T-cell (primary cell): ENCODE results near the gene NEK11. TPM values are rescaled to one million over a fixed set of nuclear protein-coding genes. Genes with fewer than 3 reads are reported as not detected.

Experiments
- ATAC-seq, 4 experiments: fragments of 200-7000 bp in 3 of 4; fragments of 150-1000 bp in 1 of 4; cut with Tn5 transposase; replicated peaks in 1 of 4; 1 replicate in 3 of 4; 2 replicates in 1 of 4; pipeline ENCODE4 v1.10.0; 2021; ENCODE audit warnings: moderate library complexity in 3 of 4, mild to moderate bottlenecking in 2 of 4, moderate number of reproducible peaks in 1 of 4
- CTCF ChIA-PET, 2 donors: fragments of 300-600 bp; sonication (Branson Sonifier 250); formaldehyde crosslinking; loops; one replicate each; lab custom pipeline; 2022; ENCODE audit warnings: antibody characterized with exemption in 2 of 2; lab: Charles Lee
- POLR2A ChIA-PET, 2 donors: fragments of 300-600 bp; sonication (Branson Sonifier 250); formaldehyde crosslinking; loops; one replicate each; lab custom pipeline; 2022; ENCODE audit warnings: antibody characterized with exemption in 2 of 2; lab: Charles Lee
- DNase-seq, 35 experiments: peaks; one replicate each; pipeline versions ENCODE4 v3.0.0 to v3.0.0-alpha.2; 2013 to 2023
- H3K27ac ChIP-seq: one replicate; pipeline ENCODE4 v1.5.1; 2013; ENCODE audit warnings: low read length
- H3K27me3 ChIP-seq, 2 experiments: replicated peaks in 1 of 2; 1 replicate in 1 of 2; 2 replicates in 1 of 2; pipeline versions ENCODE4 v1.6.1 to v1.7.0; 2013; ENCODE audit warnings: low read length in 1 of 2, mixed read lengths in 1 of 2; ENCODE audit not compliant: control insufficient read depth in 2 of 2, insufficient read depth in 2 of 2; ENCODE audit errors: extremely low read depth in 1 of 2
- H3K36me3 ChIP-seq, 2 donors: 1 replicate in 1 of 2; 2 replicates in 1 of 2; pipeline versions ENCODE4 v1.6.1 to v1.7.0; 2013; ENCODE audit warnings: low read length in 1 of 2; ENCODE audit not compliant: control insufficient read depth in 2 of 2, insufficient read depth in 1 of 2; ENCODE audit errors: extremely low read depth in 1 of 2
- H3K4me1 ChIP-seq, 2 experiments: 1 replicate in 1 of 2; 2 replicates in 1 of 2; pipeline versions ENCODE4 v1.6.1 to v1.7.0; 2013; ENCODE audit warnings: low read length in 2 of 2, mixed read lengths in 1 of 2; ENCODE audit not compliant: insufficient read depth in 2 of 2, control insufficient read depth in 1 of 2; ENCODE audit errors: extremely low read depth in 1 of 2
- H3K4me3 ChIP-seq, 2 donors: 1 replicate in 1 of 2; 2 replicates in 1 of 2; pipeline versions ENCODE4 v1.5.1 to v1.7.0; 2013; ENCODE audit warnings: mild to moderate bottlenecking in 2 of 2, low read length in 1 of 2, moderate library complexity in 1 of 2; ENCODE audit not compliant: control insufficient read depth in 1 of 2; ENCODE audit errors: extremely low read depth in 1 of 2
- H3K9me3 ChIP-seq: 2 replicates; pipeline ENCODE4 v1.7.0; 2013
- H3K27ac Mint-ChIP-seq, 2 donors: one replicate each; pipeline ENCODE4 v1.8.0; 2020 to 2021; ENCODE audit warnings: mild to moderate bottlenecking in 2 of 2, mixed read lengths in 2 of 2
- H3K27me3 Mint-ChIP-seq, 2 donors: one replicate each; pipeline ENCODE4 v1.8.0; 2021 to 2022; ENCODE audit warnings: mixed read lengths in 2 of 2
- H3K36me3 Mint-ChIP-seq: one replicate; pipeline ENCODE4 v1.8.0; 2021; ENCODE audit warnings: mixed read lengths
- H3K4me1 Mint-ChIP-seq, 3 donors: one replicate each; pipeline ENCODE4 v1.8.0; 2020 to 2022; ENCODE audit warnings: mixed read lengths in 3 of 3, mild to moderate bottlenecking in 1 of 3
- H3K4me3 Mint-ChIP-seq, 3 donors: one replicate each; pipeline ENCODE4 v1.8.0; 2020 to 2022; ENCODE audit warnings: mild to moderate bottlenecking in 3 of 3, mixed read lengths in 3 of 3, moderate library complexity in 3 of 3
- H3K9me3 Mint-ChIP-seq, 3 donors: one replicate each; pipeline ENCODE4 v1.8.0; 2020 to 2022; ENCODE audit warnings: mixed read lengths in 3 of 3
- WGBS: methylation state at CpG from one replicate; pipeline ENCODE4 v1.1.5; 2013; ENCODE audit warnings: missing lambda C conversion rate; ENCODE audit not compliant: insufficient coverage; 5-methylcytosine and 5-hydroxymethylcytosine counted together
- total RNA-seq, 35 experiments: library from RNA in 6 of 35; stranded (reverse) in 6 of 35; fragments of 120-200 nt in 1 of 35; gene quantifications; one replicate each; pipeline versions ENCODE4 v1.2.1 to v1.2.4 and lab custom pipeline; 2013 to 2026

NEK11 gene
- total RNA-seq, 5 donors from 2014 or later (not counting 1 experiment from before 2014, with no cell fraction given), result 3.8 to 6.5 (median 4.5) TPM

DNA sequence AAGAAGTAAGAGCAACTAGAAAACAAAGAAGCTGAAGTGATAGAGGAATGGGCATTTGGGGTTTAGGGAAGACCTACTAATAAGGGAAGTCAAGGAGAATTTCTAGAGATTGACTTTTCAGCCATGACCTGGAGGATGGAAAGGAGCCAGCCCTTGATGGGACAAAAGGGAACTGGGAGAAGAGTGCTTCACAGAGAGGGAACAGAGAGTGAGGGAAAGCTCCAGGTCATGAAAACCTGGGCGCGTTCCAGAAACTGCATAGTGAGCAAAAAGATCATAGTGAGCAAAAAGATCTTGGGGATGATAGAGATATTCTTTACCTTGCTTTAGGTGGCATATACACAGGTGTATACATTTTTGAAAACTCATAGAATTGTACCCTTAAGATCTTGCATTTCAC is 211.8 kb downstream of the NEK11 start:
- no peaks in the 10 kb centered on the region for H3K4me1 ChIP-seq
- ChIA-PET CTCF (no interaction called here), POLR2A (no interaction called here)
- DNase-seq (no peak), ATAC-seq (no peak)
- Mint-ChIP-seq H3K27ac (no peak overlapping the region), H3K4me1 (no peaks in the 10 kb centered on the region), H3K9me3 (no peaks in the 10 kb centered on the region), H3K27me3 (peaks cover 0 to 5% of the 10 kb centered on the region in 2 donors), H3K36me3 (peaks cover 5% of the 10 kb centered on the region), H3K4me3 (no peak overlapping the region)
- H3K4me3 ChIP-seq, result no peak overlapping the region
- no peak overlapping the region for H3K27ac ChIP-seq
- H3K9me3 ChIP-seq, result no peaks in the 10 kb centered on the region
- no peaks in the 10 kb centered on the region for H3K36me3 ChIP-seq
- WGBS, result no CpG with 5 or more reads among the region's 2 CpGs
- no peaks in the 10 kb centered on the region for H3K27me3 ChIP-seq

DNA sequence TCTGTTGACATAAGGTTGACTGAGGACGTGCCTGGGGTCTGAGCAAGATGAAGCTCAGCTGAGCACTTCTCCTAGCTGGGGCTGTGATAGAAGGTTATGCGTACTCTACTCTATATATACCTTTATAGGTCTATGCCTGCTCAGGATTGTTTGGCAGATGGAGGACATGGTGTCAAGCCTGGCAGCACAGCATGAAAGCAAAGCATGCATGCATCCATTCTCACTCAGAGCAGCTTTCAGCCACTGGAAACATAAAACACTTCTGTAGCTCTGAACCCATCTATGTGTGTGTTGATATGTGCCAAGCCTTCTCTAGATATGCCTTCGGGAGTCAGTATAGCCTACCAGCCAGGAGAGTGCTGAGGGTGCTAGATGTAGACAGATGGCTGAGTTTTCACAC is 212.6 kb downstream of the NEK11 start:
- Histone ChIP-seq H3K27me3 (no peaks in the 10 kb centered on the region), H3K36me3 (no peaks in the 10 kb centered on the region), H3K27ac (no peak overlapping the region), H3K4me3 (no peak overlapping the region), H3K9me3 (no peaks in the 10 kb centered on the region), H3K4me1 (no peaks in the 10 kb centered on the region)
- H3K27ac Mint-ChIP-seq, result no peak overlapping the region
- H3K4me3 Mint-ChIP-seq, result no peak overlapping the region
- no CpG with 5 or more reads among the region's 3 CpGs for WGBS
- ChIA-PET POLR2A (no interaction called here), CTCF (no interaction called here)
- peaks cover 5% of the 10 kb centered on the region for H3K36me3 Mint-ChIP-seq
- ATAC-seq, result no peak
- peaks cover 0 to 5% of the 10 kb centered on the region in 2 donors for H3K27me3 Mint-ChIP-seq
- no peaks in the 10 kb centered on the region for H3K9me3 Mint-ChIP-seq
- H3K4me1 Mint-ChIP-seq, result no peaks in the 10 kb centered on the region
- DNase-seq, result no peak

DNA sequence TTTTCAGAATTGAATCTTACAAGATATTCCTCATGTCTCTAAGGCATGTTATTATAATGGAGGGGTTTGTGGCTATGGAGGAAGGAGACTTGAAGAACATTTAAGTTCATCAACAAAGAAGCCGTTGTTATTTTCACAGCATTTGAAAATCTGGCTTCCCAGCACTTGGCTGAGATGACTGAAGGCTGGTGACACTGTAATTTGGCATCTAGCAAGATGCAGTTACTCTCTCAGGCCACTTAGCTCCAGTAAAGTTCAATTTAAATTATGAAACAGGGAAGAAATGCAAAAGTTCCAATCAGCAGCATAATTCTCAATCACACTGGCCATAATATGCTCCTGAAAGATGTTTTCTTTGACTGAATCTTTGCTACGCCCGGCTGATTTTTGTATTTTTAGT is 215.5 kb downstream of the NEK11 start:
- H3K9me3 Mint-ChIP-seq, result peaks cover 0 to 3% (median 0%) of the 10 kb centered on the region in 3 donors
- no peak overlapping the region for H3K27ac ChIP-seq
- H3K4me1 ChIP-seq, result no peaks in the 10 kb centered on the region
- no peak overlapping the region for H3K27ac Mint-ChIP-seq
- ATAC-seq, result no peak
- no peak for DNase-seq
- H3K9me3 ChIP-seq, result no peaks in the 10 kb centered on the region
- POLR2A ChIA-PET, result no interaction called here
- peaks cover 0 to 5% of the 10 kb centered on the region in 2 donors for H3K27me3 Mint-ChIP-seq
- no peaks in the 10 kb centered on the region for H3K27me3 ChIP-seq
- CTCF ChIA-PET, result no interaction called here
- H3K36me3 Mint-ChIP-seq, result peaks cover 7% of the 10 kb centered on the region
- H3K4me3 Mint-ChIP-seq, result no peak overlapping the region
- no peak overlapping the region for H3K4me3 ChIP-seq
- WGBS, result 86% methylated on average over 3 of the region's 3 CpGs
- H3K4me1 Mint-ChIP-seq, result no peaks in the 10 kb centered on the region
- no peaks in the 10 kb centered on the region for H3K36me3 ChIP-seq

DNA sequence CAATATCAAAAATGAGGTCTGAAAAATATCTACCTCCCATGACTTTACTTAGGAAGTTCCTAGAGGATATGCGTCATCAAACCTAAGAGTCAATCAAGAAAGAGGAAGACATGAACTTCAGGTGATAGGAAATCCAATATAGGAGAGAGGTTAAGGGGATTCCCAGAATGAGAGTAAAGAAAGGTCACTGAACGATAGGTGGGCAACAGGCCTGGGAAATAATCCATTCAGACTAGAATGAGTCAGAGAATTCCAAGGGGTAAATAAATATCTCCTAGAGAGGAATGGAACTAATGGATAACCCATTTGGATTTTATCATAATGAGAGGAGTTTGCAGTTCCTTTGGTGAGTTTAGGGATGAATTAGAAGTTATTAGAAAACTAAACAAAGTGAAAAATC is 223.8 kb downstream of the NEK11 start:
- H3K27me3 ChIP-seq, result no peaks in the 10 kb centered on the region
- Mint-ChIP-seq H3K9me3 (peaks cover 6 to 24% (median 12%) of the 10 kb centered on the region in 3 donors), H3K27ac (no peak overlapping the region), H3K4me3 (no peak overlapping the region), H3K27me3 (peaks cover 0 to 7% of the 10 kb centered on the region in 2 donors), H3K36me3 (peaks cover 14% of the 10 kb centered on the region), H3K4me1 (no peaks in the 10 kb centered on the region)
- DNase-seq, result no peak
- H3K36me3 ChIP-seq, result no peaks in the 10 kb centered on the region
- no peaks in the 10 kb centered on the region for H3K4me1 ChIP-seq
- CTCF ChIA-PET, result no interaction called here
- 80% methylated on average over 1 of the region's 2 CpGs for WGBS
- no peak overlapping the region for H3K4me3 ChIP-seq
- ATAC-seq, result no peak
- H3K9me3 ChIP-seq, result no peaks in the 10 kb centered on the region
- no peak overlapping the region for H3K27ac ChIP-seq
- POLR2A ChIA-PET, result no interaction called here

DNA sequence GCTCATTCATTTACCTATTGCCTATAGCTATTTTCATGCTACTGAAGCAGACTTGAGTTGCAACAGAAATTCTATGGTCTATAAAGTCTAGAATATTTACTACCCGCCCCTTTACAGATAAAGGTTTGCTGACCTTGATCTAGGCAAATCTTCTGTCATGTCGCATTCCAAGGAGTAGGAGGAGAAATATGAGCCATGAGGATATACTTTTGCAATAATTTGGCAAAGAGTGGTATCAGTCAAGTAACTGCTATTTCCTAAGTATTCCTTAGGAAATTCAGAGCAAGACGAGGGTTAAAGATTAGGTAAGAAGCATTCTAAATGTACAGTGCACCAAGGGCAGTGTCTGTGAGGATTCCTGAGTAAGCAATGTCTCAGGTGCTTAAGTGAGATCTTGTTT is 233.8 kb downstream of the NEK11 start:
- POLR2A ChIA-PET, result no interaction called here
- Mint-ChIP-seq H3K36me3 (no peaks in the 10 kb centered on the region), H3K4me3 (no peak overlapping the region), H3K27ac (no peak overlapping the region), H3K9me3 (peaks cover 0 to 18% (median 8%) of the 10 kb centered on the region in 3 donors), H3K4me1 (no peaks in the 10 kb centered on the region), H3K27me3 (peaks cover 0 to 4% of the 10 kb centered on the region in 2 donors)
- Histone ChIP-seq H3K27ac (no peak overlapping the region), H3K4me3 (no peak overlapping the region), H3K9me3 (no peaks in the 10 kb centered on the region), H3K36me3 (no peaks in the 10 kb centered on the region), H3K4me1 (no peaks in the 10 kb centered on the region), H3K27me3 (no peaks in the 10 kb centered on the region)
- ATAC-seq (no peak), DNase-seq (no peak)
- WGBS, result no CpG with 5 or more reads among the region's 3 CpGs
- CTCF ChIA-PET, result no interaction called here

DNA sequence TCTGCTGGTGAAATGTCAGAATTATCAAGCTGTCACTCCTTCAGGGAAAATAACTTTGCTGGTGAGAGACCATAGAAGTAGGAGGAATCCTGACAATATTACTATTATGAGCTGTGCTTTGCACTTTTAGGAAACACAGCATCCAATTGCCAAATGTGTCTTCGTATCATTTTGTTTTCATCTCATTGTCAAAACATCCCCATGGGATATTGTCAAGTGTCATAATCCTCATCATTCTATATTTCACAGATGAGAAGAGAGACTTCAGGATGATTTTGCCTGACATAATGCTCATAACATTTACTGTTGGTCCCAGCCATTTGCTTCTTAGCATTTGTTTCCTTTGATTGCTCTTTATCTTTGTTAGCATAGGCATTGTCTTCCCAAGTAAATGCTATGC is 234.4 kb downstream of the NEK11 start:
- no peak for ATAC-seq
- Mint-ChIP-seq H3K36me3 (peaks cover 2% of the 10 kb centered on the region), H3K4me3 (no peak overlapping the region), H3K27ac (no peak overlapping the region), H3K4me1 (no peaks in the 10 kb centered on the region), H3K9me3 (peaks cover 3 to 18% (median 8%) of the 10 kb centered on the region in 3 donors), H3K27me3 (no peaks in the 10 kb centered on the region)
- H3K9me3 ChIP-seq, result no peaks in the 10 kb centered on the region
- H3K4me1 ChIP-seq, result no peaks in the 10 kb centered on the region
- ChIA-PET POLR2A (no interaction called here), CTCF (no interaction called here)
- H3K27me3 ChIP-seq, result no peaks in the 10 kb centered on the region
- no peaks in the 10 kb centered on the region for H3K36me3 ChIP-seq
- no CpG with 5 or more reads among the region's 1 CpG for WGBS
- no peak for DNase-seq
- no peak overlapping the region for H3K4me3 ChIP-seq
- no peak overlapping the region for H3K27ac ChIP-seq

DNA sequence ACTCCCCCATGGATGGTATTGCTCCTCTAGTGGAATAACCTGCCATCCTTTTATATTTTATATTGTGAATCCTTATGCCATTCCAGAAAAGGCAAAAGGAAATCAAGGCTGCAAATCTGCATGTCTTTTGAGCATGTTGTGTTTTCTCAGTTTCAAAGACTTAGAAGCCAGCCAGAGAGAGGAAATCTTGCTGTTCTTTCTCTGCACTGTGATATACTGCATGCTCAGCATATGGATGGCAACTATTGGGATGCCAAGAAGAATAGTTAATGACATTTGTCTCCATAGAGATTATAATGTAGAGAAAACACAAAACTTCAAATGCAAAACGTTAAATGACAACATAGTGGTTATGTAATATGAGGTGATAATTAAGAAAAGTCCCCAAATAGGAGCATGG is 248.9 kb downstream of the NEK11 start:
- no peaks in the 10 kb centered on the region for H3K4me1 ChIP-seq
- Mint-ChIP-seq H3K4me3 (no peak overlapping the region), H3K27ac (no peak overlapping the region), H3K27me3 (peaks cover 0 to 7% of the 10 kb centered on the region in 2 donors), H3K4me1 (no peaks in the 10 kb centered on the region), H3K36me3 (no peaks in the 10 kb centered on the region), H3K9me3 (no peaks in the 10 kb centered on the region)
- CTCF ChIA-PET, result no interaction called here
- no peak overlapping the region for H3K27ac ChIP-seq
- no peak for DNase-seq
- no peaks in the 10 kb centered on the region for H3K36me3 ChIP-seq
- POLR2A ChIA-PET, result no interaction called here
- no peak overlapping the region for H3K4me3 ChIP-seq
- no CpG with 5 or more reads among the region's 1 CpG for WGBS
- no peaks in the 10 kb centered on the region for H3K9me3 ChIP-seq
- no peak for ATAC-seq
- H3K27me3 ChIP-seq, result no peaks in the 10 kb centered on the region
